Measurements from ENCODE around the gene PNPLA2. TPM values are rescaled to one million over a fixed set of nuclear protein-coding genes. Genes with fewer than 3 reads are reported as not detected.
A peak's percentile ranks its signal among the peaks of the same experiment; 100 is the strongest.

Gene PNPLA2
- total and polyA plus RNA-seq, 2 of the 8 experiments (the other 6 are each of a cell fraction or from before 2014, with no cell fraction given) = 30.9 to 62.1 TPM

DNA sequence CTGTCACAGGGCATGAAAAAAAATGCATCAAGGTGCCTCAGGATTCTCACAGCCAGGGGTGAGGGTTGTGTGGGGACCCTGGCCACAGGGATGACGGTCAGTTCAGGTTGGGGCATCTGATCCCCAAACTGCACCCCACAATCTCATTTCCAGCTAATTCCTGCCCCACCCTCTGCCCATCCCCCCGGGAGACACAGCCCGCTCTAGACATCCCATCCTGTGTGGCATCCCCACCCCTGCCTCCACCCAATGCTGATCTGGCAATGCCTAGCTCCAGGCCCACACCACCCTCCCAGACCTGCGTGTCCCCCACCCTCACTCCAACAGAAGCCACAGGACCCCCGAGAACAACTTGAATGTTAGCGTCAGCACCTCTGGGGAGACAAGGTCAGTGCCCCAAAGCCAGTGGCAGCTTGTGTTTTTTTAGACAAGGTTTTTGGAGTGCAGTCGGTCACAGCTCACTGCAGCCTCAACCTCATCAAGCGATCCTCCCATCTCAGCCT lies 49.2 kb downstream of the PNPLA2 start:
- 86% methylated on average over 8 of the region's 8 CpGs; no CpG with 5 or more reads in 1 of the 2 experiments for WGBS, 2 experiments (ENCODE audit: extremely low coverage in 1 of 2, insufficient coverage in 1 of 2, insufficient read length in 1 of 2, insufficient replicate concordance in 2 of 2, low coverage in 1 of 2, low lambda C conversion rate in 2 of 2, missing lambda C conversion rate in 1 of 2)
- TF ChIP-seq POLR2A (IDR thresholded peaks at IDR 0.05; ENCODE audit: control extremely low read depth in 1 of 2, low read depth in 2 of 2, low read length in 2 of 2) = peak in 1 of 2 experiments; percentile 45; a peak in 1 of 3 replicates
- TF ChIP-seq CREB1 (IDR thresholded peaks at IDR 0.05) = no peak
- TF ChIP-seq POLR2AphosphoS5 (IDR thresholded peaks at IDR 0.05; ENCODE audit: low read depth, low read length) = peak; percentile 28; the same call in 1 of the 2 replicates
- H3K4me2 ChIP-seq (ENCODE audit: insufficient read depth in 1 of 2, low read depth in 2 of 2, low read length in 2 of 2) = no peak overlapping the region
- H2BK15ac ChIP-seq (ENCODE audit: low read length) = no peak overlapping the region
- H3K23me2 ChIP-seq (ENCODE audit: low read depth, low read length) = no peaks in the 10 kb centered on the region
- H4K91ac ChIP-seq (replicated peaks; ENCODE audit: insufficient read length, low read length) = no peak overlapping the region
- peaks cover 0 to 4% (median 0%) of the 10 kb centered on the region in 4 experiments; a peak in 3 of 8 replicates for H3K36me3 ChIP-seq (ENCODE audit: control insufficient read depth in 2 of 4, insufficient read depth in 4 of 4, low read length in 3 of 4)
- H3K9me3 ChIP-seq (ENCODE audit: insufficient read depth in 2 of 2, low read depth in 1 of 2, low read length in 1 of 2) = no peaks in the 10 kb centered on the region
- peaks cover 0 to 24% (median 18%) of the 10 kb centered on the region in 4 experiments; a peak in 6 of 7 replicates for H3K4me1 ChIP-seq (replicated peaks in 1 of 4; ENCODE audit: control insufficient read depth in 3 of 4, insufficient read depth in 4 of 4, low read length in 3 of 4)
- no peak overlapping the region for H3K4ac ChIP-seq (replicated peaks; ENCODE audit: insufficient read length, low read depth, low read length)
- no peak overlapping the region for H2BK20ac ChIP-seq (ENCODE audit: low read length)
- H2BK12ac ChIP-seq (ENCODE audit: low read depth, low read length) = no peak overlapping the region
- ChIA-PET CTCF (ENCODE audit: partially characterized antibody) (interaction anchor here (0.9 to 6.3 kb wide), 11 partner anchors 9 to 183 kb away, joined by 3 to 35 read pairs (median 4); no protein-coding TSS in a partner anchor), POLR2A (ENCODE audit: partially characterized antibody) (interaction anchor here (0.6 to 4.8 kb wide), 12 partner anchors 8 to 185 kb away, joined by 3 to 24 read pairs (median 4); no protein-coding TSS in a partner anchor)
- H4K5ac ChIP-seq (ENCODE audit: insufficient read length, low read depth, low read length) = no peak overlapping the region
- H3K9ac ChIP-seq (replicated peaks in 1 of 4; ENCODE audit: extremely low read depth in 1 of 4, low read depth in 3 of 4, low read length in 3 of 4) = no peak overlapping the region
- FAIRE-seq (no peak), DNase-seq (ENCODE audit: low read depth in 1 of 2, low spot score in 2 of 2) (no peak)
- H2BK5ac ChIP-seq (ENCODE audit: low read depth, low read length) = no peak overlapping the region
- H3K79me2 ChIP-seq (ENCODE audit: control insufficient read depth in 1 of 2, insufficient read depth in 2 of 2, low read length in 2 of 2) = no peaks in the 10 kb centered on the region
- H3K56ac ChIP-seq (replicated peaks; ENCODE audit: insufficient read length, low read depth, low read length) = no peak overlapping the region
- H4K8ac ChIP-seq (ENCODE audit: extremely low read depth, insufficient read depth, low read length) = no peak overlapping the region
- H2AK5ac ChIP-seq (ENCODE audit: low read depth, low read length) = no peak overlapping the region
- H2BK120ac ChIP-seq (replicated peaks; ENCODE audit: low read depth, low read length) = no peak overlapping the region
- H2AFZ ChIP-seq (ENCODE audit: low read length) = no peak overlapping the region
- no peak overlapping the region for H3K18ac ChIP-seq (ENCODE audit: extremely low read depth, low read length)
- no peak overlapping the region for H3K23ac ChIP-seq (ENCODE audit: insufficient read length)
- H3K27ac ChIP-seq (ENCODE audit: low read depth, low read length) = no peak overlapping the region
- no peaks in the 10 kb centered on the region for H3K79me1 ChIP-seq (ENCODE audit: low read depth, low read length)
- H3K27me3 ChIP-seq (replicated peaks in 1 of 4; ENCODE audit: control insufficient read depth in 3 of 4, extremely low read depth in 1 of 4, insufficient read depth in 3 of 4, low read length in 3 of 4) = no peaks in the 10 kb centered on the region
- H3K4me3 ChIP-seq (ENCODE audit: extremely low read depth in 1 of 4, insufficient read depth in 2 of 4, low read depth in 3 of 4, low read length in 4 of 4) = no peak overlapping the region
- H3K14ac ChIP-seq (ENCODE audit: insufficient read length) = no peak overlapping the region
- H4K20me1 ChIP-seq (replicated peaks in 1 of 2; ENCODE audit: control insufficient read depth in 1 of 2, insufficient read depth in 2 of 2, low read length in 2 of 2) = peaks cover 13 to 32% of the 10 kb centered on the region in 2 experiments

All from H1 (cell line).